HepG2 (cell line): Measurements from ENCODE around the gene TRIM27. TPM values are rescaled to one million over a fixed set of nuclear protein-coding genes. Genes with fewer than 3 reads are reported as not detected.

Experiments used
- AHR ChIP-seq: IDR thresholded peaks from 2 replicates; pipeline ENCODE4 v1.6.1; 2018; ENCODE audit warnings: missing genetic modification reagents, missing compliant biosample characterization
- ATF7-NPFF ChIP-seq: sonication (generic); formaldehyde crosslinking; IDR thresholded peaks from 2 replicates; pipeline ENCODE4 v1.8.1; 2023; ENCODE audit warnings: mild to moderate bottlenecking, low read depth, missing genetic modification reagents, moderate library complexity
- BATF2 ChIP-seq: sonication (generic); formaldehyde crosslinking; IDR thresholded peaks from 2 replicates; pipeline ENCODE4 v1.8.0; 2022; ENCODE audit warnings: mild to moderate bottlenecking, missing genetic modification reagents, moderate library complexity
- HDAC1 ChIP-seq: sonication (generic); formaldehyde crosslinking; IDR thresholded peaks from 2 replicates; pipeline ENCODE4 v1.5.1; 2020; ENCODE audit warnings: mild to moderate bottlenecking, missing genetic modification reagents
- HNF4G ChIP-seq, 2 experiments: sonication (generic) in 1 of 2; formaldehyde crosslinking in 1 of 2; IDR thresholded peaks; 2 replicates each; pipeline versions ENCODE4 v1.4.0 to v1.6.1; 2011 to 2020; ENCODE audit warnings: borderline replicate concordance in 2 of 2, low read depth in 2 of 2, mild to moderate bottlenecking in 2 of 2, low read length in 1 of 2, missing genetic modification reagents in 1 of 2, moderate library complexity in 1 of 2
- IRX3 ChIP-seq: sonication (generic); formaldehyde crosslinking; IDR thresholded peaks from 2 replicates; pipeline ENCODE4 v1.8.1; 2023; ENCODE audit warnings: mild to moderate bottlenecking, low read depth, missing genetic modification reagents, borderline replicate concordance
- KAT2B ChIP-seq: fragments of 150-350 bp; IDR thresholded peaks from 2 replicates; pipeline ENCODE4 v1.6.1; 2014; ENCODE audit warnings: low read depth, low read length, borderline replicate concordance
- KLF16 ChIP-seq, 2 experiments: sonication (generic) in 1 of 2; formaldehyde crosslinking in 1 of 2; IDR thresholded peaks; 2 replicates each; pipeline versions ENCODE4 v1.6.1 to v1.8.0; 2016 to 2023; ENCODE audit warnings: missing genetic modification reagents in 2 of 2, missing compliant biosample characterization in 1 of 2
- KMT2B ChIP-seq: IDR thresholded peaks from 2 replicates; pipeline ENCODE4 v1.6.1; 2016; ENCODE audit warnings: missing genetic modification reagents, missing compliant biosample characterization
- NCOA5 ChIP-seq: sonication (generic); formaldehyde crosslinking; IDR thresholded peaks from 2 replicates; pipeline ENCODE4 v1.4.0; 2020; ENCODE audit warnings: missing genetic modification reagents
- NFE2L2 ChIP-seq: fragments of 150-350 bp; IDR thresholded peaks from 2 replicates; pipeline ENCODE4 v1.6.1; 2014; ENCODE audit warnings: low read length
- NFIC ChIP-seq: IDR thresholded peaks from 2 replicates; pipeline ENCODE4 v1.6.1; 2012; ENCODE audit warnings: mild to moderate bottlenecking, low read length, inconsistent platforms
- REPIN1 ChIP-seq: sonication (generic); formaldehyde crosslinking; IDR thresholded peaks from 2 replicates; pipeline ENCODE4 v1.8.0; 2022; ENCODE audit warnings: missing genetic modification reagents, low read depth, mild to moderate bottlenecking, borderline replicate concordance
- SMAD3 ChIP-seq: sonication (generic); formaldehyde crosslinking; IDR thresholded peaks from 2 replicates; pipeline ENCODE4 v1.4.0; 2020; ENCODE audit warnings: missing genetic modification reagents
- SP2 ChIP-seq: sonication (generic); formaldehyde crosslinking; IDR thresholded peaks from 2 replicates; pipeline ENCODE4 v1.5.1; 2020; ENCODE audit warnings: mild to moderate bottlenecking, missing genetic modification reagents
- SP5 ChIP-seq: IDR thresholded peaks from 2 replicates; pipeline ENCODE4 v1.6.1; 2016; ENCODE audit warnings: low read depth, borderline replicate concordance
- ZBTB8A ChIP-seq: sonication (generic); formaldehyde crosslinking; IDR thresholded peaks from 2 replicates; pipeline ENCODE4 v1.4.0; 2020; ENCODE audit warnings: mild to moderate bottlenecking, low read depth, missing genetic modification reagents, borderline replicate concordance
- ZFP1 ChIP-seq: IDR thresholded peaks from 2 replicates; pipeline ENCODE4 v1.6.1; 2016
- ZFP62 ChIP-seq: sonication (generic); formaldehyde crosslinking; IDR thresholded peaks from 2 replicates; pipeline ENCODE4 v1.4.0; 2020; ENCODE audit warnings: missing genetic modification reagents
- ZNF253 ChIP-seq: sonication (generic); formaldehyde crosslinking; IDR thresholded peaks from 2 replicates; pipeline ENCODE4 v1.8.0; 2022; ENCODE audit warnings: mild to moderate bottlenecking, missing genetic modification reagents, borderline replicate concordance
- ZNF362 ChIP-seq: sonication (generic); formaldehyde crosslinking; IDR thresholded peaks from 2 replicates; pipeline ENCODE4 v1.4.0; 2020; ENCODE audit warnings: missing genetic modification reagents, mild to moderate bottlenecking, borderline replicate concordance
- ZNF446 ChIP-seq: sonication (generic); formaldehyde crosslinking; IDR thresholded peaks from 2 replicates; pipeline ENCODE4 v1.5.0; 2020; ENCODE audit warnings: mild to moderate bottlenecking, missing genetic modification reagents
- ZNF629 ChIP-seq: sonication (generic); formaldehyde crosslinking; conservative IDR thresholded peaks from 2 replicates; pipeline ENCODE4 v1.5.0; 2020; ENCODE audit warnings: missing genetic modification reagents
- ZNF777 ChIP-seq: sonication (generic); formaldehyde crosslinking; IDR thresholded peaks from 2 replicates; pipeline ENCODE4 v1.4.0; 2020; ENCODE audit warnings: missing genetic modification reagents
- polyA plus RNA-seq, 8 experiments: library from polyadenylated mRNA; depleted of rRNA in 3 of 8; stranded (reverse) in 7 of 8; unstranded in 1 of 8; fragments of >200 nt; fragmentation: Illumina TruSeq in 4 of 8; extraction: Trizol in 4 of 8; gene quantifications; 2 replicates each; pipeline versions ENCODE4 v1.2.1 to v1.2.3, GENCODE V29; 2011 to 2016; ENCODE audit warnings: low read depth in 4 of 8, missing spikeins in 1 of 8, mixed read lengths in 1 of 8; ENCODE audit not compliant: insufficient read depth in 1 of 8
- total RNA-seq, 5 experiments: library from RNA; depleted of rRNA; stranded (reverse); fragments of >200 nt; fragmentation: Illumina TruSeq; extraction: Trizol; gene quantifications; 2 replicates each; pipeline ENCODE4 v1.2.3, GENCODE V29; 2016; ENCODE audit warnings: low read depth in 1 of 5
- TF ChIP-seq, protein P1 (sequence below): sonication (generic); formaldehyde crosslinking; IDR thresholded peaks from 2 replicates; pipeline ENCODE4 v1.4.0; 2020; ENCODE audit warnings: missing genetic modification reagents

Gene TRIM27
- total and polyA plus RNA-seq, 2 of the 13 experiments (the other 11 are each of a cell fraction or from before 2014, with no cell fraction given): 88.6 to 112 TPM

GRCh38 chr6:28953039-28953584 lies 29.3 kb upstream of the TRIM27 start (continued):
- TF ChIP-seq ZFP62 (CRISPR knock-in tag) (peak; percentile 32; the same call in 1 of the 2 replicates), AHR (peak; percentile 65; the same call in 1 of the 2 replicates), NCOA5 (no peak), SP5 (CRISPR knock-in tag) (no peak), KAT2B (no peak), ZNF362 (CRISPR knock-in tag) (0 out of 2 replicates have a peak, but pooled peaks have one; percentile 27), KLF16 (CRISPR knock-in tag; IDR thresholded peaks at IDR 0.05) (peak in 1 of 2 experiments; percentile 78; a peak in 2 of 4 replicates), REPIN1 (CRISPR knock-in tag) (peak; percentile 62; the same call in 1 of the 2 replicates), ZFP1 (CRISPR knock-in tag) (peak; percentile 64; the same call in 1 of the 2 replicates), ZNF629 (CRISPR knock-in tag) (peak; percentile 61), ZNF777 (CRISPR knock-in tag) (peak; percentile 68), SMAD3 (CRISPR knock-in tag) (peak; percentile 79; the same call in 1 of the 2 replicates), ZBTB8A (CRISPR knock-in tag) (no peak), BATF2 (CRISPR knock-in tag) (no peak), HDAC1 (CRISPR knock-in tag) (0 out of 2 replicates have a peak, but pooled peaks have one; percentile 47), SP2 (CRISPR knock-in tag) (no peak), HNF4G (IDR thresholded peaks at IDR 0.05; ENCODE audit: borderline replicate concordance, low read depth, low read length) (no peak), HNF4G (CRISPR knock-in tag; IDR thresholded peaks at IDR 0.05; ENCODE audit: borderline replicate concordance, low read depth) (no peak), IRX3 (CRISPR knock-in tag) (no peak), ZNF253 (no peak), KMT2B (CRISPR knock-in tag) (peak; percentile 31), ZNF446 (no peak), NFIC (peak; percentile 42; the same call in 1 of the 2 replicates), NFE2L2 (no peak), ATF7-NPFF (0 out of 2 replicates have a peak, but pooled peaks have one; percentile 10)
- TF ChIP-seq, protein P1, sequence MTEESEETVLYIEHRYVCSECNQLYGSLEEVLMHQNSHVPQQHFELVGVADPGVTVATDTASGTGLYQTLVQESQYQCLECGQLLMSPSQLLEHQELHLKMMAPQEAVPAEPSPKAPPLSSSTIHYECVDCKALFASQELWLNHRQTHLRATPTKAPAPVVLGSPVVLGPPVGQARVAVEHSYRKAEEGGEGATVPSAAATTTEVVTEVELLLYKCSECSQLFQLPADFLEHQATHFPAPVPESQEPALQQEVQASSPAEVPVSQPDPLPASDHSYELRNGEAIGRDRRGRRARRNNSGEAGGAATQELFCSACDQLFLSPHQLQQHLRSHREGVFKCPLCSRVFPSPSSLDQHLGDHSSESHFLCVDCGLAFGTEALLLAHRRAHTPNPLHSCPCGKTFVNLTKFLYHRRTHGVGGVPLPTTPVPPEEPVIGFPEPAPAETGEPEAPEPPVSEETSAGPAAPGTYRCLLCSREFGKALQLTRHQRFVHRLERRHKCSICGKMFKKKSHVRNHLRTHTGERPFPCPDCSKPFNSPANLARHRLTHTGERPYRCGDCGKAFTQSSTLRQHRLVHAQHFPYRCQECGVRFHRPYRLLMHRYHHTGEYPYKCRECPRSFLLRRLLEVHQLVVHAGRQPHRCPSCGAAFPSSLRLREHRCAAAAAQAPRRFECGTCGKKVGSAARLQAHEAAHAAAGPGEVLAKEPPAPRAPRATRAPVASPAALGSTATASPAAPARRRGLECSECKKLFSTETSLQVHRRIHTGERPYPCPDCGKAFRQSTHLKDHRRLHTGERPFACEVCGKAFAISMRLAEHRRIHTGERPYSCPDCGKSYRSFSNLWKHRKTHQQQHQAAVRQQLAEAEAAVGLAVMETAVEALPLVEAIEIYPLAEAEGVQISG: peak; percentile 82
